OCI-LY3 (cell line): ENCODE data around the gene AIRE.
"Not testable (repeated sequence)": the region's sequence is repeated elsewhere in the genome, so short reads cannot be mapped to it uniquely, and the experiment has no call there.

Experiments used
- H2AFZ ChIP-seq: fragments of 200-600, 300-600 bp; shearing (Covaris generic); 2 replicates; pipeline ENCODE4 v1.6.0; 2014; ENCODE audit warnings: antibody characterized with exemption, low read depth, low read length
- H3K27ac ChIP-seq: fragments of 200-600, 300-600 bp; sonication (generic); 2 replicates; pipeline ENCODE4 v1.5.1; 2014; ENCODE audit warnings: mild to moderate bottlenecking, low read length, moderate library complexity, mixed read lengths
- H3K27me3 ChIP-seq: fragments of 200-600, 300-600 bp; sonication (generic); 2 replicates; pipeline ENCODE4 v1.6.1; 2014; ENCODE audit warnings: low read depth, low read length, mixed read lengths
- H3K36me3 ChIP-seq: fragments of 200-600, 300-600 bp; sonication (generic); replicated peaks from 2 replicates; pipeline ENCODE3; 2014; ENCODE audit warnings: low read depth, low read length, mixed read lengths
- H3K4me1 ChIP-seq: fragments of 300-600, 200-600 bp; sonication (generic); 2 replicates; pipeline ENCODE4 v1.6.1; 2014; ENCODE audit warnings: low read length, mixed read lengths
- H3K4me2 ChIP-seq: fragments of 200-600, 300-600 bp; sonication (generic); 2 replicates; pipeline ENCODE4 v1.6.1; 2014; ENCODE audit warnings: low read length, mixed read lengths
- H3K4me3 ChIP-seq: fragments of 300-600, 200-600 bp; sonication (generic); 2 replicates; pipeline ENCODE4 v1.5.1; 2014; ENCODE audit warnings: antibody characterized with exemption, mild to moderate bottlenecking, low read length, moderate library complexity
- H3K79me2 ChIP-seq: fragments of 300-600, 200-600 bp; shearing (Covaris generic); 2 replicates; pipeline ENCODE4 v1.6.1; 2014; ENCODE audit warnings: mild to moderate bottlenecking, low read length, mixed read lengths
- H3K9ac ChIP-seq: fragments of 300-600, 200-600 bp; shearing (Covaris generic); 2 replicates; pipeline ENCODE4 v1.6.0; 2014; ENCODE audit warnings: mild to moderate bottlenecking, low read length, moderate library complexity
- H3K9me3 ChIP-seq: fragments of 200-600, 300-600 bp; shearing (Covaris generic); 2 replicates; pipeline ENCODE4 v1.6.1; 2014; ENCODE audit warnings: low read length, mixed read lengths; ENCODE audit not compliant: insufficient read depth
- H4K20me1 ChIP-seq: fragments of 200-600, 300-600 bp; sonication (generic); 2 replicates; pipeline ENCODE4 v1.6.1; 2016; ENCODE audit warnings: low read length, mixed read lengths; ENCODE audit not compliant: insufficient read depth
- CTCF ChIP-seq: fragments of 200-600, 300-600 bp; sonication (generic); IDR thresholded peaks from 2 replicates; pipeline ENCODE4 v1.5.1; 2014; ENCODE audit warnings: antibody characterized with exemption, low read length, low read depth
- EZH2phosphoT487 ChIP-seq: fragments of 200-600 bp; shearing (Covaris generic); IDR thresholded peaks from 2 replicates; pipeline ENCODE4 v1.6.1; 2018; ENCODE audit warnings: antibody characterized with exemption, mixed run types, low read depth

Gene AIRE

GRCh38 chr21:44301961-44302406 lies 16.3 kb downstream of the AIRE start:
- Histone ChIP-seq H2AFZ (no peak overlapping the region), H3K4me2 (peak overlapping the region; percentile 89; the same call in 1 of the 2 replicates), H3K27ac (no peak overlapping the region), H3K36me3 (peaks cover 10% of the 10 kb centered on the region), H3K9ac (no peak overlapping the region), H3K4me1 (peaks cover 37% of the 10 kb centered on the region), H3K27me3 (no peaks in the 10 kb centered on the region), H3K79me2 (peaks cover 44% of the 10 kb centered on the region), H3K9me3 (no peaks in the 10 kb centered on the region), H4K20me1 (peaks cover 56% of the 10 kb centered on the region), H3K4me3 (peak overlapping the region; percentile 92; the same call in 1 of the 2 replicates)
- TF ChIP-seq EZH2phosphoT487 (no peak), CTCF (no peak)

DNA sequence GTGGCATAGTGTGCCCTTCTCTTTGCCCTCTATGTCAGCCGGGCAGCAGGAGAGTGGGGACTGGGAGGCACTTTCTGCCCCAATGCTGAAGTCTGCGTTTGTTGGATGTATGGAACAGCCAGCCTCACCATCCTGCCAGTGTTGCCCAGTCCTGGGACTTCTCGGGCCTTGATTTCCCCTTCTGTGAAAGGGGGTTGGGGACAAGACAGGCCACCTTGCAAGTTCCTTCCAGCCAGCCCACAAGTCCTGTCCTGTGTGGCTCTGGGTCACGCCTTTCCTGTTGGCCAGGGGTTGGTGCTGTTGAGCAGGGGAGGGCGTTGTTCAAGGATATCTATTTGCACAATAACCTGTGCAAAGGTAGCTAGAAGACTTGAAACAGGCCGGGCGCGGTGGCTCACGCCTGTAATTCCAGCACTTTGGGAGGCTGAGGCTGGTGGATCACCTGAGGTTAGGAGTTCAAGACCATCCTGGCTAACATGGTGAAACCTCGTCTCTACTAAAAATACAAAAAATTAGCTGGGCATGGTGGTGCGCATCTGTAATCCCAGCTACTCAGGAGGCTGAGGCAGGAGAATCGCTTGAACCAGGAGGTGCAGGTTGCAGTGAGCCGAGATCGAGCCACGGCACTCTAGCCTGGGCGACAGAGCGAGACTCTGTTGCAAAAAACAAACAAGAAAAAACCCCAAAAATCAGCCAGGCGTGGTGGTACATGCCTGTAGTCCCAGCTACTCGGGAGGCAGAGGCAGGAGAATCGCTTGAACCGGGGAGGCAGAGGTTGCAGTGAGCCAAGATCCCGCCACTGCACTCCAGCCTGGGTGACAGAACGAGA lies 17.1 kb downstream of the AIRE start:
- H3K4me2 ChIP-seq, result 0 out of 2 replicates have a peak overlapping the region, but pooled peaks have one; percentile 89
- H2AFZ ChIP-seq, result not testable (repeated sequence)

DNA sequence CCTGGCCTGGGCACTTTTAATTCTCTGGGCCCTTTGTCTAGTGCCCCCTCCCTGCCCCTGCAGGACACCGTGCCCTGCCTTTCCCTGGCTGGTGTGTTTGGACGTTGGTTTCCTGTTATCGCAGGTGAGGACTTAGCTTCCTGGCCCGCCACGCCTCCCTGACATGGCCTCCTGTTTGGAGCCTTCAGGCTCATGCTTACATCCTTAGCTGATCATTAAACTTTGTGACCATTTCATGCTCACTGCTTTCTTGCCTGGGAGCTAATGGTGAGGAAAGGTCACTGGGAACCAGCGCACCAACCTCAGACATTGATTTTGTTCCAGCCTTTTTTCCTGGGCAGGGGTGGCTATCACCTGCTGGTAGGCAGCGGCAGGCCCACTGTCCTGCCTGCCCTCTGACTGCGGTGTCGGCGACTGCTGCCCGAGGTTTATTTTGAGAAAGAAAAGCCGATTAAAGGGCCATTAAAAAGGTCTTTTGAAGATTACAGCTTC lies 17.9 kb downstream of the AIRE start:
- Histone ChIP-seq H2AFZ (no peak overlapping the region), H3K4me3 (no peak overlapping the region), H4K20me1 (peaks cover 56% of the 10 kb centered on the region), H3K9me3 (no peaks in the 10 kb centered on the region), H3K79me2 (peaks cover 44% of the 10 kb centered on the region), H3K4me2 (no peak overlapping the region), H3K27me3 (no peaks in the 10 kb centered on the region), H3K27ac (no peak overlapping the region), H3K9ac (no peak overlapping the region), H3K4me1 (peaks cover 22% of the 10 kb centered on the region), H3K36me3 (peaks cover 16% of the 10 kb centered on the region)
- no peak for TF ChIP-seq CTCF
- TF ChIP-seq EZH2phosphoT487, result no peak

More for the DNA sequence above, 17.1 kb downstream of the AIRE start:
- not testable (repeated sequence) for H3K4me3 ChIP-seq, H3K27me3 ChIP-seq, H3K27ac ChIP-seq, H3K9ac ChIP-seq, H3K9me3 ChIP-seq
- TF ChIP-seq CTCF, result peak; percentile 31
- Histone ChIP-seq H3K4me1 (peaks cover 29% of the 10 kb centered on the region), H3K36me3 (peaks cover 14% of the 10 kb centered on the region), H3K79me2 (peaks cover 44% of the 10 kb centered on the region), H4K20me1 (peaks cover 56% of the 10 kb centered on the region)

GRCh38 chr21:44304011-44304616 lies 18.4 kb downstream of the AIRE start:
- H3K27ac ChIP-seq, result no peak overlapping the region
- H3K4me2 ChIP-seq, result no peak overlapping the region
- H3K4me3 ChIP-seq, result no peak overlapping the region
- H3K36me3 ChIP-seq, result peaks cover 16% of the 10 kb centered on the region
- TF ChIP-seq EZH2phosphoT487 (no peak), CTCF (no peak)
- no peaks in the 10 kb centered on the region for H3K27me3 ChIP-seq
- peaks cover 18% of the 10 kb centered on the region for H3K4me1 ChIP-seq
- no peak overlapping the region for H2AFZ ChIP-seq
- no peaks in the 10 kb centered on the region for H3K9me3 ChIP-seq
- H4K20me1 ChIP-seq, result peaks cover 56% of the 10 kb centered on the region
- H3K9ac ChIP-seq, result no peak overlapping the region
- H3K79me2 ChIP-seq, result peaks cover 44% of the 10 kb centered on the region
